B cell (primary cell): ENCODE data around the gene ESYT3. TPM values are rescaled to one million over a fixed set of nuclear protein-coding genes. Genes with fewer than 3 reads are reported as not detected.
"Not testable (repeated sequence)": the region's sequence is repeated elsewhere in the genome, so short reads cannot be mapped to it uniquely, and the experiment has no call there.

Experiments
- ATAC-seq: fragments of 200-7000 bp; cut with Tn5 transposase; one replicate; pipeline ENCODE4 v1.10.0; 2021; ENCODE audit warnings: low read depth, mild to moderate bottlenecking, moderate number of reproducible peaks, moderate library complexity
- CTCF ChIA-PET: fragments of 350-600 bp; sonication (Branson Sonifier 250); formaldehyde crosslinking; loops from one replicate; lab custom pipeline; 2021; ENCODE audit warnings: antibody characterized with exemption, inconsistent platforms; lab: Charles Lee
- POLR2A ChIA-PET: fragments of 350-600 bp; sonication (Branson Sonifier 250); formaldehyde crosslinking; loops from one replicate; lab custom pipeline; 2021; ENCODE audit warnings: antibody characterized with exemption; lab: Charles Lee
- DNase-seq: peaks from one replicate; pipeline ENCODE4 v3.0.0; 2013
- H2AFZ ChIP-seq: 2 replicates; pipeline ENCODE4 v1.6.1; 2012; ENCODE audit warnings: mild to moderate bottlenecking, low read depth, low read length; ENCODE audit not compliant: insufficient read depth, poor library complexity, severe bottlenecking
- H3K27ac ChIP-seq, 2 donors: 1 replicate in 1 of 2; 2 replicates in 1 of 2; pipeline ENCODE4 v1.5.1; 2012 to 2013; ENCODE audit warnings: low read length in 2 of 2, mild to moderate bottlenecking in 2 of 2, moderate library complexity in 1 of 2
- H3K27me3 ChIP-seq, 4 experiments: fragments of 200-600 bp in 1 of 4; sonication (generic) in 1 of 4; replicated peaks in 1 of 4; 1 replicate in 2 of 4; 2 replicates in 2 of 4; pipeline versions ENCODE4 v1.6.1 to v1.7.0; 2013 to 2016; ENCODE audit warnings: low read length in 3 of 4, mild to moderate bottlenecking in 2 of 4, mixed read lengths in 1 of 4, moderate library complexity in 1 of 4; ENCODE audit not compliant: insufficient read depth in 4 of 4, control insufficient read depth in 3 of 4; ENCODE audit errors: control extremely low read depth in 1 of 4
- H3K36me3 ChIP-seq, 2 experiments: replicated peaks in 1 of 2; 1 replicate in 1 of 2; 2 replicates in 1 of 2; pipeline versions ENCODE4 v1.6.1 to v1.7.1; 2013; ENCODE audit warnings: low read length in 1 of 2; ENCODE audit not compliant: insufficient read depth in 2 of 2, control insufficient read depth in 1 of 2; ENCODE audit errors: control extremely low read depth in 1 of 2, extremely low read depth in 1 of 2
- H3K4me1 ChIP-seq, 2 donors: fragments of 200-600 bp in 1 of 2; sonication (generic) in 1 of 2; 1 replicate in 1 of 2; 2 replicates in 1 of 2; pipeline versions ENCODE4 v1.5.1 to v1.6.1; 2013 to 2017; ENCODE audit warnings: low read length in 2 of 2; ENCODE audit not compliant: control insufficient read depth in 2 of 2, insufficient read depth in 2 of 2
- H3K4me2 ChIP-seq: replicated peaks from 2 replicates; pipeline ENCODE3; 2012; ENCODE audit warnings: mild to moderate bottlenecking, low read depth, low read length; ENCODE audit not compliant: poor library complexity, severe bottlenecking
- H3K4me3 ChIP-seq, 5 experiments: fragments of 200-600 bp in 1 of 5; sonication (generic) in 1 of 5; 1 replicate in 3 of 5; 2 replicates in 2 of 5; pipeline versions ENCODE4 v1.5.1 to v1.7.0; 2011 to 2016; ENCODE audit warnings: low read length in 4 of 5, mild to moderate bottlenecking in 4 of 5, low read depth in 2 of 5, control low read depth in 1 of 5, moderate library complexity in 1 of 5; ENCODE audit not compliant: insufficient read depth in 1 of 5; ENCODE audit errors: control extremely low read depth in 1 of 5, extremely low read depth in 1 of 5
- H3K79me2 ChIP-seq: fragments of 200-600 bp; sonication (generic); one replicate; pipeline ENCODE4 v1.6.0; 2016; ENCODE audit warnings: low read length; ENCODE audit not compliant: control insufficient read depth, insufficient read depth
- H3K9ac ChIP-seq: fragments of 200-600 bp; sonication (generic); 2 replicates; pipeline ENCODE4 v1.6.1; 2017; ENCODE audit warnings: mild to moderate bottlenecking, low read length, moderate library complexity
- H3K9me3 ChIP-seq, 3 donors: one replicate each; pipeline versions ENCODE4 v1.6.1 to v1.7.1; 2013; ENCODE audit warnings: low read length in 2 of 3; ENCODE audit not compliant: control insufficient read depth in 2 of 3, insufficient read depth in 1 of 3; ENCODE audit errors: control extremely low read depth in 1 of 3
- H4K20me1 ChIP-seq: 2 replicates; pipeline ENCODE4 v1.6.0; 2012; ENCODE audit warnings: mild to moderate bottlenecking, low read length; ENCODE audit not compliant: insufficient read depth, control insufficient read depth, poor library complexity, severe bottlenecking
- H3K27ac Mint-ChIP-seq: one replicate; pipeline ENCODE4 v1.8.0; 2021; ENCODE audit warnings: mixed read lengths
- H3K27me3 Mint-ChIP-seq: one replicate; pipeline ENCODE4 v1.8.0; 2021; ENCODE audit warnings: mixed read lengths
- H3K4me1 Mint-ChIP-seq: one replicate; pipeline ENCODE4 v1.8.0; 2021; ENCODE audit warnings: mixed read lengths
- H3K4me3 Mint-ChIP-seq: one replicate; pipeline ENCODE4 v1.8.0; 2021; ENCODE audit warnings: mixed read lengths
- H3K9me3 Mint-ChIP-seq: one replicate; pipeline ENCODE4 v1.8.0; 2022; ENCODE audit warnings: mixed read lengths; ENCODE audit not compliant: insufficient read depth
- CTCF ChIP-seq: fragments of 200-600 bp; IDR thresholded peaks from one replicate; pipeline ENCODE4 v1.8.0; 2022; ENCODE audit warnings: antibody characterized with exemption, mild to moderate bottlenecking
- EZH2 ChIP-seq: IDR thresholded peaks from 2 replicates; pipeline ENCODE4 v1.6.1; 2012; ENCODE audit warnings: borderline replicate concordance, low read depth, mild to moderate bottlenecking, moderate library complexity, low read length; ENCODE audit not compliant: insufficient read depth, poor library complexity, severe bottlenecking
- WGBS: methylation state at CpG from one replicate; pipeline ENCODE4 v1.1.5; 2013; ENCODE audit warnings: missing lambda C conversion rate; ENCODE audit not compliant: insufficient coverage; 5-methylcytosine and 5-hydroxymethylcytosine counted together
- intact Hi-C: fragments of 100-400 bp; cut with micrococcal nuclease; formaldehyde crosslinking; loops from one replicate; pipeline ENCODE4 v1.10.0; 2022
- polyA plus RNA-seq: library from polyadenylated mRNA; depleted of rRNA; stranded (reverse); fragments of >200 nt; gene quantifications from 2 replicates; pipeline ENCODE4 v1.2.3, GENCODE V29; 2012
- total RNA-seq, 2 donors: library from RNA; stranded (reverse); fragments of 120-200 nt in 1 of 2; gene quantifications; 1 replicate in 1 of 2; 2 replicates in 1 of 2; pipeline versions ENCODE4 v1.2.3 to v1.2.4, GENCODE V29; 2013 to 2022

ESYT3 gene
- total and polyA plus RNA-seq, 2 donors (not counting 1 experiment from before 2014, with no cell fraction given), result not detected

- intact Hi-C loops, ATAC-seq, H3K79me2 ChIP-seq, H3K36me3 ChIP-seq, POLR2A ChIA-PET, H3K27ac Mint-ChIP-seq, H3K4me1 ChIP-seq, H3K4me1 Mint-ChIP-seq, H2AFZ ChIP-seq, H3K4me3 ChIP-seq, DNase-seq, H3K9ac ChIP-seq, H3K4me2 ChIP-seq, H3K9me3 Mint-ChIP-seq, H3K27ac ChIP-seq, H3K9me3 ChIP-seq, H4K20me1 ChIP-seq, H3K4me3 Mint-ChIP-seq: not testable (repeated sequence)
- CTCF ChIA-PET, result interaction anchor here (1.8 to 6.9 kb wide), 2 partner anchors 507 to 518 kb away, joined by 5 to 84 read pairs; no protein-coding TSS in a partner anchor
- no CpG with 5 or more reads among the region's 4 CpGs for WGBS
- peaks cover 65% of the 10 kb centered on the region for H3K27me3 Mint-ChIP-seq
- peaks cover 0 to 27% (median 6%) of the 10 kb centered on the region in 4 experiments for H3K27me3 ChIP-seq
Observed at GRCh38 chr3:138416236-138416635, 18.2 kb upstream of the ESYT3 start.

- Mint-ChIP-seq H3K9me3 (no peaks in the 10 kb centered on the region), H3K27me3 (peaks cover 64% of the 10 kb centered on the region), H3K27ac (no peak overlapping the region), H3K4me3 (no peak overlapping the region), H3K4me1 (no peaks in the 10 kb centered on the region)
- H3K27me3 ChIP-seq, result peaks cover 0 to 25% (median 7%) of the 10 kb centered on the region in 4 experiments
- no peak overlapping the region for H3K27ac ChIP-seq
- H3K9ac ChIP-seq, result no peak overlapping the region
- ChIA-PET CTCF (interaction anchor here (0.8 to 6.9 kb wide), 15 partner anchors 8 to 517 kb away, joined by 3 to 84 read pairs (median 5); partner anchors contain the start of genes CEP70 and ESYT3), POLR2A (no interaction called here)
- no peaks in the 10 kb centered on the region for H3K36me3 ChIP-seq
- DNase-seq (peak; percentile 62), ATAC-seq (peak; percentile 51)
- no peaks in the 10 kb centered on the region for H3K9me3 ChIP-seq
- 17% methylated on average over 6 of the region's 7 CpGs for WGBS
- TF ChIP-seq CTCF, result peak; percentile 79
- no peak for TF ChIP-seq EZH2
- H3K4me3 ChIP-seq, result no peak overlapping the region
- no peak overlapping the region for H3K4me2 ChIP-seq
- H4K20me1 ChIP-seq, result no peaks in the 10 kb centered on the region
- no peak overlapping the region for H2AFZ ChIP-seq
- H3K79me2 ChIP-seq, result no peaks in the 10 kb centered on the region
- no peaks in the 10 kb centered on the region for H3K4me1 ChIP-seq
- intact Hi-C loops, result loop anchor here (1.0 kb wide), 1 partner anchor 506 kb away; no protein-coding TSS in a partner anchor
Observed at GRCh38 chr3:138417559-138417982, 16.8 kb upstream of the ESYT3 start.
